ENCODE results near the gene KRT222.

KRT222 gene

GRCh38 chr17:40614431-40615067 is 50.4 kb downstream of the KRT222 start:
- no peak for DNase-seq

- no peak for DNase-seq
Observed at GRCh38 chr17:40613467-40614154, 51.4 kb downstream of the KRT222 start.

- no peak for DNase-seq
Observed at GRCh38 chr17:40612599-40613244, 52.3 kb downstream of the KRT222 start.

- DNase-seq: no peak
Observed at GRCh38 chr17:40611840-40612474, 53.0 kb downstream of the KRT222 start.

- DNase-seq: no peak
Observed at GRCh38 chr17:40610359-40610758, 54.6 kb downstream of the KRT222 start.

- no peak for DNase-seq
Observed at GRCh38 chr17:40608061-40608581, 56.9 kb downstream of the KRT222 start.

- no peak for DNase-seq
Observed at GRCh38 chr17:40607641-40608040, 57.3 kb downstream of the KRT222 start.

GRCh38 chr17:40606548-40607353 is 58.2 kb downstream of the KRT222 start:
- no peak for DNase-seq

GRCh38 chr17:40605306-40605705 is 59.7 kb downstream of the KRT222 start:
- DNase-seq: no peak
